ENCODE results near the gene ZFP36.

- TF ChIP-seq, protein P1, sequence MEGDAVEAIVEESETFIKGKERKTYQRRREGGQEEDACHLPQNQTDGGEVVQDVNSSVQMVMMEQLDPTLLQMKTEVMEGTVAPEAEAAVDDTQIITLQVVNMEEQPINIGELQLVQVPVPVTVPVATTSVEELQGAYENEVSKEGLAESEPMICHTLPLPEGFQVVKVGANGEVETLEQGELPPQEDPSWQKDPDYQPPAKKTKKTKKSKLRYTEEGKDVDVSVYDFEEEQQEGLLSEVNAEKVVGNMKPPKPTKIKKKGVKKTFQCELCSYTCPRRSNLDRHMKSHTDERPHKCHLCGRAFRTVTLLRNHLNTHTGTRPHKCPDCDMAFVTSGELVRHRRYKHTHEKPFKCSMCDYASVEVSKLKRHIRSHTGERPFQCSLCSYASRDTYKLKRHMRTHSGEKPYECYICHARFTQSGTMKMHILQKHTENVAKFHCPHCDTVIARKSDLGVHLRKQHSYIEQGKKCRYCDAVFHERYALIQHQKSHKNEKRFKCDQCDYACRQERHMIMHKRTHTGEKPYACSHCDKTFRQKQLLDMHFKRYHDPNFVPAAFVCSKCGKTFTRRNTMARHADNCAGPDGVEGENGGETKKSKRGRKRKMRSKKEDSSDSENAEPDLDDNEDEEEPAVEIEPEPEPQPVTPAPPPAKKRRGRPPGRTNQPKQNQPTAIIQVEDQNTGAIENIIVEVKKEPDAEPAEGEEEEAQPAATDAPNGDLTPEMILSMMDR (IDR thresholded peaks at IDR 0.05), result no peak
- TF ChIP-seq, protein P2, sequence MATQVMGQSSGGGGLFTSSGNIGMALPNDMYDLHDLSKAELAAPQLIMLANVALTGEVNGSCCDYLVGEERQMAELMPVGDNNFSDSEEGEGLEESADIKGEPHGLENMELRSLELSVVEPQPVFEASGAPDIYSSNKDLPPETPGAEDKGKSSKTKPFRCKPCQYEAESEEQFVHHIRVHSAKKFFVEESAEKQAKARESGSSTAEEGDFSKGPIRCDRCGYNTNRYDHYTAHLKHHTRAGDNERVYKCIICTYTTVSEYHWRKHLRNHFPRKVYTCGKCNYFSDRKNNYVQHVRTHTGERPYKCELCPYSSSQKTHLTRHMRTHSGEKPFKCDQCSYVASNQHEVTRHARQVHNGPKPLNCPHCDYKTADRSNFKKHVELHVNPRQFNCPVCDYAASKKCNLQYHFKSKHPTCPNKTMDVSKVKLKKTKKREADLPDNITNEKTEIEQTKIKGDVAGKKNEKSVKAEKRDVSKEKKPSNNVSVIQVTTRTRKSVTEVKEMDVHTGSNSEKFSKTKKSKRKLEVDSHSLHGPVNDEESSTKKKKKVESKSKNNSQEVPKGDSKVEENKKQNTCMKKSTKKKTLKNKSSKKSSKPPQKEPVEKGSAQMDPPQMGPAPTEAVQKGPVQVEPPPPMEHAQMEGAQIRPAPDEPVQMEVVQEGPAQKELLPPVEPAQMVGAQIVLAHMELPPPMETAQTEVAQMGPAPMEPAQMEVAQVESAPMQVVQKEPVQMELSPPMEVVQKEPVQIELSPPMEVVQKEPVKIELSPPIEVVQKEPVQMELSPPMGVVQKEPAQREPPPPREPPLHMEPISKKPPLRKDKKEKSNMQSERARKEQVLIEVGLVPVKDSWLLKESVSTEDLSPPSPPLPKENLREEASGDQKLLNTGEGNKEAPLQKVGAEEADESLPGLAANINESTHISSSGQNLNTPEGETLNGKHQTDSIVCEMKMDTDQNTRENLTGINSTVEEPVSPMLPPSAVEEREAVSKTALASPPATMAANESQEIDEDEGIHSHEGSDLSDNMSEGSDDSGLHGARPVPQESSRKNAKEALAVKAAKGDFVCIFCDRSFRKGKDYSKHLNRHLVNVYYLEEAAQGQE (IDR thresholded peaks at IDR 0.05; ENCODE audit: insufficient read depth in 1 of 2, low read depth in 2 of 2, low read length in 1 of 2), result no peak
- TF ChIP-seq TCF7L2 (IDR thresholded peaks at IDR 0.05; ENCODE audit: low read depth, low read length) (no peak), SIN3A (IDR thresholded peaks at IDR 0.05; ENCODE audit: borderline replicate concordance, insufficient read depth, low read depth, low read length) (no peak)
Observed at GRCh38 chr19:39413272-39413910, 6.7 kb downstream of the ZFP36 start.
